Nephron (organoid): ENCODE data around the gene CIT.

Experiments
- H3K27ac Mint-ChIP-seq, 3 experiments: 2 replicates each; pipeline ENCODE4 v1.8.0; 2020; ENCODE audit warnings: mixed read lengths in 3 of 3, mild to moderate bottlenecking in 2 of 3, moderate library complexity in 1 of 3
- H3K27me3 Mint-ChIP-seq: 2 replicates; pipeline ENCODE4 v1.8.0; 2021; ENCODE audit warnings: low read depth, mild to moderate bottlenecking, moderate library complexity, mixed read lengths
- H3K36me3 Mint-ChIP-seq: 2 replicates; pipeline ENCODE4 v1.8.0; 2020; ENCODE audit warnings: low read depth, mixed read lengths
- H3K4me1 Mint-ChIP-seq: 2 replicates; pipeline ENCODE4 v1.8.0; 2020; ENCODE audit warnings: mixed read lengths
- H3K4me3 Mint-ChIP-seq, 3 experiments: 2 replicates each; pipeline ENCODE4 v1.8.0; 2020; ENCODE audit warnings: mild to moderate bottlenecking in 3 of 3, mixed read lengths in 3 of 3, moderate library complexity in 2 of 3
- H3K9me3 Mint-ChIP-seq: 2 replicates; pipeline ENCODE4 v1.8.0; 2020; ENCODE audit warnings: mixed read lengths
- CTCF ChIP-seq, 3 experiments: fragments of 200-600 bp; sonication (generic); IDR thresholded peaks; one replicate each; pipeline ENCODE4 v1.5.0; 2021; ENCODE audit warnings: antibody characterized with exemption in 3 of 3; ENCODE audit not compliant: unreplicated experiment in 3 of 3

Gene CIT

GRCh38 chr12:119864591-119864990 is 12.5 kb downstream of the CIT start:
- no peaks in the 10 kb centered on the region for H3K9me3 Mint-ChIP-seq
- no peak overlapping the region for H3K4me3 Mint-ChIP-seq
- TF ChIP-seq CTCF (IDR thresholded peaks at IDR 0.05; ENCODE audit: unreplicated experiment in 3 of 3) = no peak

GRCh38 chr12:119859241-119859640 is 17.9 kb downstream of the CIT start:
- H3K4me3 Mint-ChIP-seq = no peak overlapping the region
- H3K9me3 Mint-ChIP-seq = no peaks in the 10 kb centered on the region
- no peak for TF ChIP-seq CTCF (IDR thresholded peaks at IDR 0.05; ENCODE audit: unreplicated experiment in 3 of 3)
- H3K27me3 Mint-ChIP-seq = no peaks in the 10 kb centered on the region
- H3K36me3 Mint-ChIP-seq = peaks cover 31% of the 10 kb centered on the region
- H3K27ac Mint-ChIP-seq = no peak overlapping the region
- peaks cover 13% of the 10 kb centered on the region for H3K4me1 Mint-ChIP-seq

More at GRCh38 chr12:119864591-119864990, 12.5 kb downstream of the CIT start:
- H3K4me1 Mint-ChIP-seq = no peaks in the 10 kb centered on the region
- H3K27me3 Mint-ChIP-seq = no peaks in the 10 kb centered on the region
- H3K36me3 Mint-ChIP-seq = peaks cover 28% of the 10 kb centered on the region
- H3K27ac Mint-ChIP-seq = no peak overlapping the region

- H3K36me3 Mint-ChIP-seq = peaks cover 30% of the 10 kb centered on the region
- H3K27me3 Mint-ChIP-seq = no peaks in the 10 kb centered on the region
- H3K4me1 Mint-ChIP-seq = peaks cover 13% of the 10 kb centered on the region
- no peaks in the 10 kb centered on the region for H3K9me3 Mint-ChIP-seq
- TF ChIP-seq CTCF (IDR thresholded peaks at IDR 0.05; ENCODE audit: unreplicated experiment in 3 of 3) = no peak
- no peak overlapping the region for H3K4me3 Mint-ChIP-seq
- H3K27ac Mint-ChIP-seq = peak overlapping the region in 1 of 3 experiments; percentile 1
Measured at GRCh38 chr12:119857041-119857591, 20.0 kb downstream of the CIT start.

- Mint-ChIP-seq H3K4me3 (no peak overlapping the region), H3K27ac (no peak overlapping the region), H3K27me3 (no peaks in the 10 kb centered on the region), H3K36me3 (peaks cover 43% of the 10 kb centered on the region), H3K9me3 (no peaks in the 10 kb centered on the region), H3K4me1 (no peaks in the 10 kb centered on the region)
- no peak for TF ChIP-seq CTCF (IDR thresholded peaks at IDR 0.05; ENCODE audit: unreplicated experiment in 3 of 3)
Measured at GRCh38 chr12:119850330-119850729, 26.8 kb downstream of the CIT start.

- H3K36me3 Mint-ChIP-seq = peaks cover 41% of the 10 kb centered on the region
- peak overlapping the region in 1 of 3 experiments; percentile 37 for H3K4me3 Mint-ChIP-seq
Measured at GRCh38 chr12:119843100-119843499, 34.0 kb downstream of the CIT start.

More at GRCh38 chr12:119843100-119843499, 34.0 kb downstream of the CIT start:
- no peaks in the 10 kb centered on the region for H3K9me3 Mint-ChIP-seq
- TF ChIP-seq CTCF (IDR thresholded peaks at IDR 0.05; ENCODE audit: unreplicated experiment in 3 of 3) = no peak
- H3K27me3 Mint-ChIP-seq = no peaks in the 10 kb centered on the region
- peak overlapping the region in 2 of 3 experiments; percentile 10 to 80 for H3K27ac Mint-ChIP-seq
- H3K4me1 Mint-ChIP-seq = peaks cover 39% of the 10 kb centered on the region
